HG02623 (cell line): ENCODE data around the gene MED27.

Experiments used
- ATAC-seq: cut with Tn5 transposase; IDR thresholded peaks from one replicate; pipeline ENCODE4 v1.9.1; 2021; ENCODE audit warnings: moderate library complexity; ENCODE audit not compliant: unreplicated experiment

Gene MED27

DNA sequence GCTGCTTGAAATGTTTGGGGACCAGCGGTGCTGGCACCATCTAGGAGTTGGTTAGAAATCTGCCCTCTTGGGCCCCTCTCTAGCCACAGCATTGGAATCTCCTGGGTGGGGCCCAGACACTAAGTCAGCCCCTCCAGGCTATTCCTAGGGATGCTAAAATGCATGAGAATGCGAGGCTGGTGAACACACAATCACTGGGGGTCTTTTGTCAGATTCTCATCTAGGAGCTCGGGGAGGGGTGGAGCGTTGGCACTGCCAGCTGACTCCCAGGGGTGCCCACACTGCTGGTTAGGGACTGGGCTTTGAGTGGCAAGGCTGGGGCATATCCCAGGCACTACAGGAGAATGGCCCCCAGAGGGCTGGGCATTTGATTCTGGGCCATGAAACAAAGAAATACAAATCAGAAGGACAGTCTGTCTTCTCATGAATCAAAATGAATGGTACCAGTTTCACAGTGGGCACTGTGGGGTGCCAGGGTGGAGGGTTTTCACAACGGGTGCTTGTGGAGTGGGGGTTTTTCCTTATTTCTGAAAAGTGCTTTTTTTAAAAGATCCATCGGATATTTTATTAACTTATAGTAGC lies 212.0 kb downstream of the MED27 start:
- ATAC-seq: no peak

DNA sequence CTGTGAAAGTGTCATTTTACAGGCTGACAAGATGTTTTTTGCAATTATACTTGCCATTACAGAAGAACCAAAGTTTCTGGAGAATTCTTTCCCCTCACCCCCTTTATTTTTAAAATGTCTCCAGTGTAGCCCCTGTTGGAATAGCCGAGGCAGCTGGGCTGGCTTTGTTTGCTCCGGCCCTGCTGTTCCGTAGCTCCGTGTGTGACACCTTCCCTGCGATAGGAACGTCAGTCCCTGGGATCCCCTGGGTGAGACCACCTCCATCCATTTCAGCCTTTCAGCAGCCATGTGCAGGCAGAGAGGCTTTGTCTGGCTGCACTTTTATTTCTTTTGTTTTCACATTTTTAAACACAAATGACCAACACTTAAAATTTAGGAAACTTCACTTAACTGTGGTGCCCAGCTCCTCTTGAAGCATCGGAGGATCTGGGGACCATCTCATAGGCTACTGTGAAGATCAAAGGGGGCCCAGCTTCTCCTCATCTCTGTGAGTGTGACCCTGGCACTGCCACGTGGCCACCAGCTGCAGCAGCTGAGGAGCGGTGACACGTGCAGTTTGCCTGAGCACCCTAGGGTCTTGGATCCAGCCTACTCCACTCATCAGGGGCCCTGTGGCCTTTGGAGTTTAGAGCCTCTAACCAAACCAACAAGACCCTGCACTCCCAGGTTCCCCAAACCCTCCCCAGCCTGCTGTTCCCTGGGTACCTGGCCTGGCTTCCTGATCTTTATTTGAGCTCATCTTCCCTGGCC lies 214.0 kb downstream of the MED27 start:
- no peak for ATAC-seq

- no peak for ATAC-seq
These were observed 215.1 kb downstream of the MED27 start for GRCh38 chr9:131864531-131864930.

DNA sequence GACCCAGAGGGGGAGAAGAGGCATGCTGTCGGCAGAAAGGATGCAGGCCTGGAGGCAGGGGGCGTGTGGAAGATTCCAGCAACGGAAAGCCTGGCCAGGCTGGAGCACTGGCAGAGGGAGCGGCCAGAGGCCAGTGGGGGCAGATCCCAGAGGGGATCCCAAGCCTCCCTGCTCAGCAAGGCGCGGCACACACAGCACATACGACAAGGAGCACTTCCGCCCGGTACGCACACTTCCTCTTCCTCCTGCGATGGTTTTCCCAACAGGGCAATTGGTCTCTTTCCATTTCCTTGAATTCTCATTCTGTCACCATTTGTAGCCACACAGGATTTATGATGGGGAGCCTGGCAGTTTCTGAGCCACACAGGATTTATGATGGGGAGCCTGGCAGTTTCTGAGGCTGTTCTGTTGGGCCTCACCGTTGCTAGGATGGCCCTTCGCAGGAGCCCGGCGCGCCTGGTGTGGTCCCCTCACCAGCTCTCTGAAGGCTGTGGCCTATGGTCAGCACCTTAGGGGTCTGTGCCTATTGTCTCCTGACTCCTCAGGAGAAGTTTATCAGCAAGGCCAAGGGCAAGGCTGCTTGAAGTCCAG lies 216.3 kb downstream of the MED27 start:
- ATAC-seq: no peak

- ATAC-seq: no peak
These were observed 217.4 kb downstream of the MED27 start for GRCh38 chr9:131862261-131862660.

- ATAC-seq: no peak
These were observed 219.2 kb downstream of the MED27 start for GRCh38 chr9:131860430-131860829.

DNA sequence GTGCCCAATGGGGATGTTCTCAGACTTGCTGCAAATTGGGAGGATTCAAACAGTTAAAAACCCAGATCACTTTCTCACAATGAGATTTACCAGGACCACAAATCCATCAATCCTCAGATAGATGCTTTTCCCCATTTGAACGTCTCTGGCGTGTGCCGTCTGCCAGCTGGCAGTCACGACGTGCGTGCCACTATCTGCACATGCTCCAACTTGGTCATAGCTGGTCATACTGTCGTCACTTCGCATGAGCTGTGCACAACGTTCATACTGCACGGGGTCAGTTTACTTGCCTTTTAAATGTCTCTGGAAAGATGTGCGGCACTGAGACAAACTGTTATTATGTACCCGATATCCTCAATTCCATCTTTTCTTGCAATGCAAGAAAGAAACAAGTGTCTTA lies 221.5 kb downstream of the MED27 start:
- ATAC-seq: no peak

GRCh38 chr9:131856105-131856504 lies 223.6 kb downstream of the MED27 start:
- ATAC-seq: no peak

GRCh38 chr9:131854896-131855613 lies 224.6 kb downstream of the MED27 start:
- ATAC-seq: no peak

DNA sequence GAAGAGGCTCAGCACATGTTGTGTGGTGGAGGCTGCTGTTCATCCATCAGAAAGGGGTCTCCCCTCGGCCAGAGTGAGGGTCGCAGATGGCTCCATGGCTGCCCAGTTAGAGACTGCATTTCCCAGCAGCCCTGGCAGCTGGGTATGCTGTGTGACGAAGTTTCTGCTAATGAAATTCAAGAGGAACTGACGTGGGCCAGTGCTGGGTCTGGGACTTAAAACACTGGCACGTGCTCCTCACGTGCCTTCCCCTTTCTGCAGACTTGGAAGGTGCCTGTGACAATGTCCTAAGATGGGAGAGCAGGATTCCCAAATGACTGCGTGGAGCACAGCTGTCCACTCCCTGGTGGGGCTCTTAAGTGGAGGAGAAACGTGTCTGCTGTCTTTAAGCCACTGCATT lies 225.3 kb downstream of the MED27 start:
- ATAC-seq: no peak

DNA sequence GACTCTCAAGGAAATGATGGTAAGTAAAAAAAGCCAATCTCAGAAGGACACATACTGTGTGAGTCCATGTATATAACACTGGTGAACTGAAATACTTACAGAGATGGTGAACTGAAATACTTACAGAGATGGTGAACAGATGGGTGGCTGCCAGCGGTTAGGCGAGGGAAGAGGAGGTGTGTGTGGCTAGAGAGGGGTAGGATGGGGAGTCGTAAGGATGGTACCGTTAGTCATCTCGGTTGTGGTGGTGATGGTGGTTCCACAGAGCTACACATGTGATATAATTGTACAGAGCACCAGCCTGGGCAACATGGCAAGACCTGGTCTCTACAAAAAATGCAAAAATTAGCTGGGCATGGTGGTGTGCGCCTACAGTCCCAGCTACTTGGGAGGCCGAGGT lies 226.2 kb downstream of the MED27 start:
- ATAC-seq: no peak

- no peak for ATAC-seq
These were observed 228.3 kb downstream of the MED27 start for GRCh38 chr9:131851414-131851813.

GRCh38 chr9:131849391-131849790 lies 230.3 kb downstream of the MED27 start:
- no peak for ATAC-seq

DNA sequence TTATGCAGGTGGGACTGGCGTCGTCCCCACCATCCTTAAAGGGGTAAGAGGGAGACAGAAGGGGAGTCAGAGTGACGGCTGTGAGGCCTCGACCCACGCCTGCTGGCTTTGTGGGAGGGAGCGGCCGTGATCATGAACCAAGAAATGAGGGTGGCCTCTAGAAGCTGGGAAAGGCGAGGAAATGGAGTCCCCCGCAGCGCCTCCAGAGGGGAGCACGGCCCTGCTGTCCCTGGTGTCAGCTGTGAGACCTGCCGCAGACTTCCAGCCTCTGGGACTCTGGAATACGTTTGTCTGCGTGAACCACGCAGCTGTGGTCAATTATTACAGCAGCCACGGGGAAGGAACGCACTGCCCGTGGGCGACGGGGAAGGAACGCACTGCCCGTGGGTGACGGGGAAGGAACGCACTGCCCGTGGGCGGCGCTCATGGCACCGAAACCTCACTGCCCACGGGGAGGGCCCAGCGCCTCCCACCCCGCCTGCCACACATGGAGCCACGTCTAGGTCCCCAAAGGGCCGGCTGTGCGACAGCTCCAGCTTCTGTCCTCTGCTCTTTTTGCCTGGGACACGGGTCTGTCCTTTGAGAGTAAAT lies 231.0 kb downstream of the MED27 start:
- ATAC-seq: no peak

- ATAC-seq: no peak
These were observed 231.9 kb downstream of the MED27 start for GRCh38 chr9:131847665-131848354.

DNA sequence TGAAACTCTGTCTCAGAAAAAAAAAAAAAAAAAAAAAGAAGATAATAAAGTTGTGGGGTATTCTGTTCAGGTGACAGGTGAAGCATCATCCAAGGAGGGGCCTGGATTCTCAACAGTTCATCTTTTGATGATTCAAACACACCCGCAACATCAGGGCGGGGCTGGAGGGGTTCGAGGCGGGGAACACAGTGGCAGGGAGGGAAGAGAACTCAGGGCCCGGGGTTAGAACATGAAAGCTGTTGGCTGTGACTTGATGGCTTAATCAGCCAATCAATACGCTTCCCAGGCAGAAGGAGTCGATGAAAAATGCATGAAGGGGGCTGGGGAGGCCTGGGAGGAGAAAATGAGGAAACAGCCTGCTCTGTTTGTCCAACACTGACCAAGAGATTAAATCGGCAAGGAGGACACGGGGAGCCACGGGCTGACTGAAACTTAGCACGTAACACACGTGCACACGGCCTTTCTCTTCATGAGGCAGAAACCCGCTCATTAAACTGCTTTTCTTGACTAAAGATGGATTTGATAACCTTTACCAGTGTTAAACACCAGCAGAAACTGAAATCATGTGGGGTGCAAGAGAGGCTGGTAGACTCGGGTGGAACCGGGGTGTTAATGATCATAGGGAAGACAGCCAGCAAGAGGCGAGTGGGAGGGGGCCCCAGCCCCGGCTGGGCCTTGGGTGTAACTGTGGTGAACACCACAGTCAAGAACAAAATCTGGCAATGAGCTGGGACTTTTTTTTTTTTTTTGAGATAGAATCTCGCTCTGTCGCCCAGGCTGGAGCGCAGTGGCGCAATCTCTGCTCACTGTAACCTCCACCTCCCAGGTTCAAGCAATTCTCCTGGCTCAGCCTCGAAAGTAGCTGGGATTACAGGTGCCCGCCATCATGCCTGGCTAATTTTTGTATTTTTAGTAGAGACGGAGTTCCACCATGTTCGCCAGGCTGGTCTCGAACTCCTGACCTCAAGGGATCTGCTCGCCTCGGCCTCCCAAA lies 234.1 kb downstream of the MED27 start:
- no peak for ATAC-seq

DNA sequence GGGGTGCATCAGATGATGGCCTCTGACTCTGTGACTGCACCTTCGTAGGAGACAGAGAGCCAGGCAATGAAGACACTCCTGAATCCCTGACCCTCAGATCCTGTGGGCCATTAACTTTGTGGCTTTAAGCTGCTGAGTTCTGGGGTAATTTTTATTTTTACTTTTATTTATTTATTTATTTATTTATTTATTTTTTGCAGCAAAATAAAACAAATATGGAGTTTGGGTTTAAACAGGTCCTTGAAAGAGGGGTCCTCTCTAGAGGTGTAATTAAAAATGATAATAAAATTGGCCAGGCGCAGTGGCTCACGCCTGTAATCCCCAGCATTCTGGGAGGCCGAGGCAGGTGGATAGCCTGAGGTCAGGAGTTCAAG lies 234.9 kb downstream of the MED27 start:
- ATAC-seq: no peak

- no peak for ATAC-seq
These were observed 235.5 kb downstream of the MED27 start for GRCh38 chr9:131843989-131844744.

GRCh38 chr9:131841765-131842318 lies 237.8 kb downstream of the MED27 start:
- ATAC-seq: no peak
